Stimulated activated CD4-positive, alpha-beta T cell treated with anti-CD3 and anti-CD28 coated beads, Interleukin-1b, Interleukin-23, amount 100 ng/mL, for 48 hours (primary cell): ENCODE results near the gene ARID1B.

Experiments used
- DNase-seq: peaks from one replicate; pipeline ENCODE4 v3.0.0-alpha.2; 2020

Gene ARID1B

DNA sequence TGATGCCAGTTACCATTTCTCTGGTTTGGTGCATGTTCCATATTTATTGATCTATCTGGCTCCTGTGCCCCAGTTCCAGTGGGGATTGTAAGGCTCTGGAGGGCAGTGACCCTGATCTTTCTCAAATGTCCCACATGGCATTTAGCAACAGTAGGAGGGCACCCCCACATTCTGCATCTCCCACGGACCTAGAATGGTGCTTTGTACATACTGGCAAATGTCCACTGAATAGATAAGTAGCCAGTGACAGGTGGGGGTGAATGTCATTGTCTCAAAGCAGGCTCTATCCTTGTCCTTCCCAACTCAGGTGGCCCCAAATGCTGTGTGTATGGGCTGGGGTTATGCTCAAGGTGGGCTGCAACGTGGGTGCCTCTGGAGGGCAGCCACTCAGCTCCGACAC is 462.0 kb downstream of the ARID1B start:
- no peak for DNase-seq

DNA sequence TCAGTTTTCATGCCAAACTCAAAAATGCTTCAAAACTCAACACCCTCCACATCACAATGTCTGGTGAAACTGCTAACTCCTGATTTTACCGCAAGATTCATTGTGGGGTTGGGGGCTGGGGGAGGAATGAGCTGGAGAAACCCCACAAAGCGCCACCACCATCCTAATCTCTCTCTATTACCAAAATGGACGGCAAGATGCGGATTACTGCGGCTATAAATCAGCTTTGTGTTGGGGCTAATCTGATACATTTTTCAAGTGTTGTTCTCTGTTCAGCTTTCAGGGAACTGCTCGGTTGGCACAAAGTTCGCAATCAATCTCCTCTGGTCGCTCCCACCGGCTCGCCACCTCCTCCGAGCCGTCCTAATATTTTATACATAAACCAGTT is 462.5 kb downstream of the ARID1B start:
- no peak for DNase-seq

DNA sequence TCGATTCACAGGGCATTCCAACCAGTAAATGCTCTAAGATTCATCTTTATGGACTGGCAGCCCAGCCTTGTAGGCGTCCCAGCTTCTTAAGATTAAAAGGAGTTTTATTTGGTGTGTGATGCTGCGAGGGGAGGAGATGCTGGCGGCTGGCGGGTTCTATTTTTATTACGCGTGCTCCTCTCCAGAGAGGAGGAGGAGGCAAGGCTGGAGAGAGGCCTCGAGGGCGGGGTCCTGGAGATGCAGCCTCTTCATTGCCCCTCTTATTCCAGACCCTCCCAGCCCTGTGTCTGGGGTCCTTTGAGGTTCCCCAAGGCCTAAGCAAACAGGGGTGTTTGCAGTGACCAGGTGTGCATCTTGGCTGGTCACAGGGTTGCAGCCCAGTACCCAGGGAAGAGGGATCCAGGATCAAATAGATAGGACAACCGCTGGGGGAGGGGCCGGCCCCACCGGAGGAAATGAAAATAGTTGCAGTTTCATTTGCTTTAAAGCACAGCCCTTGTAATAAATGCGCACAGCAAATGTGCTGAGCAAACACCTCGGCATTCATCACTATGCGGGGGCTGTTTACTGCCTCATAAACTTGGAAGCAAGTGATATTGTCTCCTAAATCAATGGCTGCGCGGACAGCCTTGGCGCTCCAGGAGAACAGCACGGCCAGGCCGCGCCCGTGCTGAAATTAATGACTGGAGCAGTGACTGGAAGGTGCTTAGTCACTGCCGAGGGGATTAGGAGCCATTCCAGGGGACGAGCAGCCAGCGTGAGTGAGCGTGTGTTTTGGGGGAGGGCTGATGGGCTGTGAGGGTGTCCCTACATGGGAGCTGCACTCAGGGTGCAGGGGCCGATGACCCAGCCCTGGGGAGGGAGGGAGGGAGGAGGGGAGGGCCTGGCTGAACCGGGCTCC is 463.1 kb downstream of the ARID1B start:
- DNase-seq = no peak

DNA sequence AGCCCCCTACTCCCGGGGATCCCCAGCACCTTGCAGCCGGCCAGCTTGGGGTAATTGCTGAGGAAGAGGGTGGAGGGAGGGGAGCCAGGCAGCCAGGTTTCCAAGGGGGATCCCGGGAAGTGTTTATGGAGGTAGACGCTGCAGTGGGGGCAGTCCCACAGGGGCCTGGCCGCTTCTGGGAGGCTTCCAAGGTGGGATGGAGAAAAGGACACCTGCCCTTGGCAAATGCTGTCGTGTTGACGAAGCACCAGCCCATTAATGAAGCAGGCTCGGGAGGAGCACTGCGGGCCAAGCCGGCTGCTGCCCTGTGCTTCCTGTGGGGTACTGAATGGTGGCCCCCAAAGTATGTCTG is 463.8 kb downstream of the ARID1B start:
- DNase-seq = no peak

DNA sequence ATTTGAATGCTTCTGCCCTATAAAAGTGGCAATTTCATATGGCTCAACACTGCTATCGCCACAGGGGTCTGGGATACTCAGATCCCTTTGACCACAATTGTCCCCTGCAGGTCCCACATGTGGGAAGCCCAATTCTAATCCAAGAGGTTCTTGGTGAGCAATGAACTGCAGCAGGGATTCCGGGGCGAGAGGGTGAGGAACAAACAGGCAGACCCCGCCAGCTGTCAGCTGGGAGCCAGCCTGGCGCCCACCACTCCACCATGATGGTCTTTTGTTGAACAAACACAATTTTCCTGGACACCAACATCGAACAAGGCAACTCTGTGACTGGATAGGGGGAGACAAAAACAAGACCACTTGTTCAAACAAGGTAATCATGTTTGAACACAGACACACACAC is 465.6 kb downstream of the ARID1B start:
- DNase-seq = no peak

DNA sequence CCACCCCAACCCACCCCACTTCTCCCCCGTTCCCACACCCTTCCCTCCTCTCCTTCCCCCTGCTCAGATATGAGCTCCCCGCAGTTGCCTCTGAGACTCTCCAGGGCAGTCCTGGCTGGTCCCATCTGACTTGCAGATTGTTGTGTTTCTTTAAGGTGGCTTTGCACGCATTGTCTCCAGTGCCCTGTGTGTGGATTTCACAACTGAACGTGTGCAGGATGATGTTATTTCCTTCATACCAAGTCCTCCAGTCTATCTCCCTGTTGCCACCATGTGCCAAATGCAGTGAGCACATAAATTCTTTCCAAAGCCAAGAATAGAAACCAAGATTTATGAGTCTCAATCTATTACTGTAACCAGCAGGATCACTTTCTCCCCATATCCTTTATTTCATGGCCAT is 467.0 kb downstream of the ARID1B start:
- no peak for DNase-seq

DNA sequence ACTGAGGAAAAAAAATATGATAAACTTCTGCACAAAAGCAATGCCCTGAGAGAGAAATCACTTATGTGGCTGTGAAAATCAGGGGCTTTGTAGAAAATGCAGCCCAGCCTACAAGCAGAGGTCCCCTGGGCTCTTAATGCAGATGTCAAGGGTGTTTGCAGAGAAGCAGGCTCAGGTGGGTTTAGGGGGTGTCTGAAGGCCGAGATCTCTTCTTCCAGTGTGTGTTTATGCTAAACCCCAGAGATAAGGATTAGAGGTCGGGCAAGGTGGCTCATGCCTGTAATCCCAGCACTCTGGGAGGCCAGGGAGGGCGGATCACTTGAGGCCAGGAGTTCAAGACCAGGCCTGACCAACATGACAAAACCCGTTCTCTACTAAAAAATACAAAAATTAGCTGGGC is 467.6 kb downstream of the ARID1B start:
- DNase-seq = no peak

DNA sequence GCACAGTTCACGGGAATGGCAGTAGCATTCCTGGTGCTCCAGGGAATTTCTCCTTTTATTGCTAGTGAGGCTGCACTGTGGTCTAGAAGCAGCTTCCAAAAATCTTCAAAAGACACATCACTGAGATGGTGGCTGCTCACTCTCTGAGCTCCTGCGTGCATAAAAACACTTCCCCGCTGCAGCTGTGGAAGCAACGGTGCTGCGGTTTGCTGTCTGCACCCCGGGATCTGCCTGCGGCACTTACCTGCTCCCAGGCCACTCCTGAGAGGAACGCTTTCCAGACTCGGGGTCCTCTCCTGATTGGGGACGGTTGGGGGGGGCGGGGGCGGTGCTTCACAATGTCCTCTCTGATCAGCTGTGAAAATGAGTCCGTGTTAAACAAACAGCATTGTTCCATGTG is 468.3 kb downstream of the ARID1B start:
- DNase-seq = no peak

DNA sequence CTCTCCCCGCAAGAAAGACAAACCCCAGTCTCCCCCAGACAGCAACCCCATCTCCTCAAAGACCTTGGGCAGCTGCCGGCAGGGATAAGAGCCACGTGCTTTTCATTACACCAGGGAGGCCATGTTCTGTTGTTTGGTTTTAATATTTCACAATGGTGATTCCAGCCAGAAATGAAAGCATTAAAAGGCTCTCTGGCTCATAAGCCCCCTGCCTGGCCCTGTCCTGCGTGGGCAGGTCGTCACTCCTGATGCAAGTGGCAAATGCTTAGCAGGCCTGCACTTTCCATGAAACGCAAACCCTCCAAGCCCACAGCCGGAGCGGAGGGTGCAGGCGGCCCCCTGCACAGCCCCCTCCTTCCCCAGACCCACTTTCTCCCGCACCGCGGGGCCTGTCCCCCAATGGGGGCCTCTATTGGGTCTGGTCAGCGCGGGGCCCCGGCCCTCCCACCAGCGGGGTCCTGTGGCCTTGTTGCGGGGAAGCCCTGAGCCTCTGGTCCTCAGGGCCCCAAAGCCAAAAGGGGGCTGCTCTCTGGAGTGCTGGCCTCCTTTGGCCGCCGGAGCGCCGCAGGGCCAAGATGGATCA is 469.0 kb downstream of the ARID1B start:
- DNase-seq = no peak

DNA sequence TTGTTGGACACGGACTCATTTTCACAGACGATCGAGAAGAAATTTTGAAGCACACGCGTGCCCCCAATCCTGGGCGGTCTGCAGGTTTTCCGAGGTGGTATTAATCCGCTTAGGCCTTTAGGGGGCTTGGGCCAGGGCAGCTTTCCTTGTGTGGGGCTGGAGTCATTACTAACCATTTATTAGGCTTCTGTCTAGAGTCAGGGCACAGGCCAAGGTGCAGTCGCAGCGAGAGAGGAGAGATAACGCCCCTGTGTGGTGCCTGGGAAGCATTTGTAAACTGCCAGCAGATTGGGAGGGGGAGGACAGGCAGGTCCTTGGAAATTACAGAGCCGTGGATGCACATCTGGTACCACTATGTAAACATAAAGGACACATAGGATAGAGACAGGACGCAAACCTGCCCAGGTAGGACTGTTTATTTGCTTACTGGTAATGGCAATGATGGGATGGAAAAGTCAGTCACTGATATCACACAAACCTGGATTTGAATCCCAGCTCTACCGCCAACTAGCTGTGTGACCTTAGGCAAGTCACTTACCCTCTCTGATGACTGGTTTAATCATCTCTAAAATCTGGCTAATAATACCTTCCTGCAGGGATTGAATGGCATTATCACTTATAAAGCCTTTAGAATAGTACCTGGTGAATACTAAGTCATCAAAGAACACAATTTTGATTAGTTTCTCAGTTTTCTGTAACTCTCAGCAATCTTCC is 469.8 kb downstream of the ARID1B start:
- no peak for DNase-seq

DNA sequence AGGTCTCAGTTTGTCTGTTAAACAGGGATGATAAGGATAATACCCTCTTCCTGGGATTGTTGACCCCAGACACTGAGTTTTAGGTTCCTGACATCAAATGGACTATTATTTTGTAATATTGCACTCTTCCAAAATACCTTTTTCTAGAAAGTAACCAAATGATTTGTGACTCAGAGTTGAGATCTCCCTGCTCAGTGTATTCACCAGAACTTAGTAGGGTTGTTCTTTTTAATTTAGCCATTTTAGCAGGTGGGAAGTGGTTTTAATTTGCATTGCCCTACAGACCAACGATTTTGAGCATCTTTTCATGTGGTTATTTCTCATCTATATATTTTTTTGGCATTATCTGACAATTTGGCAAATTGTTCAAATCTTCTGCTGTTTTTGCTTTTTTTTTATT is 471.1 kb downstream of the ARID1B start:
- DNase-seq = no peak

DNA sequence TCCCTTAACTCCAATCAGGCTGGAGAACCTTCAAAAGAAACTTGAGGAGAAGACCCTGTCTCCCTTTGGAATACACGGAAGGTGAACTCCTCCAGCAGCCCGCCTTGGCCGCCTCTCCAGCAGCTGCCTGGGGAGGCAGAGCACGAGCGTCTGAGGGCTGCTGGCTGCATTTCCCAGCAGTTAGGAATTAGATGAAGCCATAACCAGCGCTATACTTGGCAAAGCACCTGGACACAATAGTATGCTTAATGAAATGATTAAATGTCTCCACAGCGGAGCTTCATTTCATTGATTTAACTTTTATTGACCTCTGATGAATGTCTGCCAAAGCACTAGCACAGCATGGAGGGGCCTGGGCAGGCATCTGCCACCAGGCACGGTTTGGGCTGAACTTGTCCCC is 472.6 kb downstream of the ARID1B start:
- no peak for DNase-seq

DNA sequence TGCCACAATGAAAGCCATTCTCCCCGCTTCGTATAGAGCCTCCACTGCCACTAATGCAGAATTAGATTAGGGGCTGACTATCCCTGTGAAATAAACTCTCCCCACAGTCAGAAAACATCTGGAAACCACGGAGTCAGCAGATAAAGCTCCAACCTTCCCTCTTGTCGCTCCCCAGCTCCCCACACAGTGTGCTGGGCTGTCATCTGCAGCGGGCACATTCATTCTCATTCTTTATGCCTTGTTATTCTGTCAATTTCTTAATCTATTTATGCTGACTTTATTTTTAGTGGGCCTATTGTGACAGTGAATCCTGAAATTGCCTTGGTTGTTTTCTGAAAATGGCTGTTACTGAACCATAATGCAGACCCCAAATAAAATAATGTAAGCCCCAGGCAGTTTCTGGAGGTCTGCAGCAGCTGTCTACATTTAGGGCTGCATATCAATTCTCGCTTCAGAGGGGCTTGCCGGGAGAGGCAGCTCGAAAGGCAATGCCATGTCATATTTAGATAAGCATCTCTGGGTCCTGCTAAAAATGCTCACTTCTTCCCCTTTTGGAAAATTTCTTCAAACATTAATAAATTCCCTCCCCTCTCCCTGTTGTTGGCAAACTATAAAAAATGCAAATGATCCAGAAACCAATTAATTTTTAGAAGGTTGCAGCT is 474.5 kb downstream of the ARID1B start:
- no peak for DNase-seq

DNA sequence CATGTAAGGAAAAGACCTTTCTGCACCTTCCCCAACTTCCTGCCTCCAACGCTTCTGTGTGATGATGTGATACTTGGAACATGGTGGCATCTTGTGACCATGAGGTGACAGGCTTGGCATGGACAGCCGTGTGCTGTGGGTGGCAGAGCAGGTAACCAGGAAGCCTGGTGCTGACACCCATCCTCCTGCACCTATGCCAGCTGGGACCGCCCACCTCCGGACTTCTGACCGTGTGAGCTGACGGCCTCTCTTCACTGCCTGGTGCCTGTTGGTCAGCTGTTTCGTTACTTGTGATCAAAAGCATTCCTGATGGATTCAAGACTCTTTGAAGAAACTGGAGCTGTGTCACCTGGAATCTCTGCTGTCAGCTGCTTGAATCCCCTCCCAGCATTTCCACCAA is 475.8 kb downstream of the ARID1B start:
- DNase-seq = no peak

DNA sequence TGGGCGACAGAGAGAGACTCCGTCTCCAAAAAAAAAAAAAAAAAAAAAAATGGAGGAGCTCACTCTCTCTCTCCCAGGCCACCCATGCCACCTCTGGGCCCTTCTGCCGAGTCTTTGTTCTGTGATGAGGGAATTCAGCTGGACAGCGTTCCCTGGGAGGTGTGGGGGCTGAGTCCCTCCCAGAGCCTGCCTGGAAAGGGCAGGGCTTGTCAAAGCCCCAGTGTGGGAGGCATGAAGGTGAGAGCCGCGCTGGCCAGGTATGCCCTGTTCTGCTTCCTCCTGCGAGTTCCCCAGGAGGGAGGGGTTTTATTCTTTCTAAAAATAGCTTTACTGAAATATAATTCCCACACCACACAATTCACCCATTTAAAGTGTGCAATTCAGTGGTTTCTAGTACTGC is 476.5 kb downstream of the ARID1B start:
- DNase-seq = no peak

DNA sequence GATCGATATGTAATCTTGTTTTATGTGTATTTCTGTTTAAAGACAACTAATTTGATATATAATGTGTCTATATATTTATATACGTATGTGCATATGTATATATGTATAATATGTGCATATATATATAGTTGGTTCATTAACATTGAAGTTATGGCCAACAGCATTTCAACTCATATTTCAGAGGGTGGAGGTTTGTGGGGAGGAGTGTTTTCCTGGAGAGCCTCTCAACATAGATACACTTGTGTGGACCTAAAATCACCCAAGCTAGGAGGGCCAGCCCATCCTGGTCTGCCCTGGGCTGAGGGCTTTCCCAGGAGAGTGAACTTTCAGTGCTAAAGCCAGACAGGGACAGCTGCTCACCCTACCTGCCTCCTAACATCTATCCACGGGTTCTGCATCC is 477.4 kb downstream of the ARID1B start:
- DNase-seq = no peak

DNA sequence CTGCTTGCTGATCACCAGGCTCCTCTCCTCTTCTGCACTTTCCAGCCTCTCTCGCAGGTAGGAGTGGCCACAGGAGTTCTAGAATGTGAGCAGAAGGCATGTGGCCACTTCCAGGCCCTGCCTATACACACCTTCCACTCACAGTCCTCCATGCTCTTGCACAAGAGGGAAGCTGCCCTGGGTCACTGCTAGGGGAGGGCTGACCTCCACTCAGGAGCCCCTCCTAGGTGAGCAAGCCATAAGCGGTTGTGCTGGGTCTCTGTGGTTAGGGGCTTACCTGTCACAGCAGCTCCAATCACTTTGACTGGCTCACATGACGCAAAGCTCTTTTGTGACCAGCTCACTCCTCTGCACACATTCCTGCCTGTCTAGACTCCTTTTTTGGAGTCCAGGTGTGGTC is 477.9 kb downstream of the ARID1B start:
- no peak for DNase-seq

DNA sequence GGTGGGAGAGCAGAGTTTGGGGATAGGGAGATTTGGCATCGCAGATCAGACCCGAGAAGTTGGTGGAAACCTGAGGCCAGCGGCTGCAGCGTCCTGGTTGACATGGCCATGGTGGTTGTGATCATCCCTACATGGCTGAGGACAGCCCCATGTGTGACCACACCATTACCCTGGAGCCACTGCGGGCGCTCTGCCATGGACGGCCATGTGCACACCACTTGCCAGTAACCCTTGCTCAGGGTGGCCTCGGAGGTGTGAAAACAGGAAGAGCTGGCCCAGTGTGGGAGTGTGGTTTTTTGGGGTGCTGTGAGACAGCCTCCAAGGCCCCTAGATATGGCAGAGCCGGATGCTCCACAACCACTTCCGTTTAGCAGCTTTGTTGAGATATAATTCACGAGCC is 481.7 kb downstream of the ARID1B start:
- DNase-seq = no peak

DNA sequence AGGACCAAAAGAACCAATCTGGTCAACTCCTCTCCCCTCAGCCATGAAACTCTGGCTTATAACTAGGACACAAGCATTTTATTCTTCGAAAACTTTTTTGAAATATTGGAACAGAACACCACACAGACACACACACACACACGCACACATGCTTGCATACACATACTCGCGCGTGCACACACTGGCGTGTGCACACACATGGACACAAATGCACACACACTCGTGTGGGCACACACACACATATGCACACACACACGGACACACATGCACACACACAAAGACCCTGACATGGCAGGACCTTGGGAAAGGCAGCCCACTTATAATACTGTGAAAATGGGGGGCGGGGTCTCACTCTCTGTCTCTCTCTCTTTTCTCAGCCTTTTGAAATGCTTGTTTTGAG is 482.3 kb downstream of the ARID1B start:
- DNase-seq = no peak
